Measurements from ENCODE around the gene ZFYVE21.

Gene ZFYVE21

DNA sequence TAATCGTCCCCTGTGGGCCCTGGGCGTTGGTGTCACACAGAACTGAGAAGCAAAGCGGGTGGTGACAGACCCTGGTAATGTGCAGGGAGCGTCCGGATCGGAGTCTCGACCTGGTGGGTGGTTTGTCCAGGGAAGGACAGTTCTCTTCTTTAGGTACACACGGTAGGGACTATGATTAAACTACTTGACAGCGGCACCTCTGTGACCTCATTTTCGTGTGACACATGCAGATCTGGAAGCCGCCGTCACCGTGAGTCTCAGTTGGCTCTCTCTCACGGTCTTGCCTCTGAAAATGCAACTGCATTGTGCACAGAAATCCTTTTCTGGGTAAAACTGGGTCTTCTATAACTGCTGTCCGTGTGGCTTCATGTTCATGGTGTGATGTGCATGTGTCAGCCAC, 32.5 kb upstream of the ZFYVE21 start:
- Histone ChIP-seq H3K9me3 (ENCODE audit: control insufficient read depth, low read length) (no peaks in the 10 kb centered on the region), H3K4me3 (ENCODE audit: insufficient read depth, low read depth, low read length, poor library complexity, severe bottlenecking) (no peak overlapping the region), H3K36me3 (ENCODE audit: control insufficient read depth, insufficient read depth, low read length) (peaks cover 79% of the 10 kb centered on the region), H3K27me3 (replicated peaks; ENCODE audit: control insufficient read depth, insufficient read depth, low read length, poor library complexity, severe bottlenecking) (no peaks in the 10 kb centered on the region), H3K27ac (ENCODE audit: insufficient read depth, low read length, poor library complexity, severe bottlenecking) (no peak overlapping the region), H3K4me1 (ENCODE audit: control insufficient read depth, insufficient read depth, low read length, poor library complexity, severe bottlenecking) (no peaks in the 10 kb centered on the region)
- DNase-seq: no peak

DNA sequence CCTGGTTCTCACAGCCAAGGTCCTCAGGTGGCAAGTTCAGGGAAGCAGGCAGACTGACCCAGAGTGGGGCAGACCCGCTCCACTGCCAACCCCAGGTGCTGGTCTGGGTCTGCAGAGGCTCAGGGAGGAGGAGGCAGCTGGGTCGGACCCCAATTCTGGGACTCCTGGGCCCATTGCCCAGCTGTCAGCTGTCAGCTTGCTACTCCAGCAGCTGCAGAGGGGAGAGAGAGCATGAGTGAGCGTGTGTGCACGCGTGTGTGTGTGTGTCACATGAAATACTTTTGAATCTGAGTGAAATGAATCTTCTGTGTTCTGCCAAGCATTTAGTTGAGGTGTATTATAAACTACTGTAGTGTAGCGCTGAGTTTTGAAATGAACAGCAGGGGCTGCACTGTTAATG, 31.1 kb upstream of the ZFYVE21 start:
- no peaks in the 10 kb centered on the region for H3K4me1 ChIP-seq (ENCODE audit: control insufficient read depth, insufficient read depth, low read length, poor library complexity, severe bottlenecking)
- H3K27me3 ChIP-seq (replicated peaks; ENCODE audit: control insufficient read depth, insufficient read depth, low read length, poor library complexity, severe bottlenecking): no peaks in the 10 kb centered on the region
- peaks cover 66% of the 10 kb centered on the region for H3K36me3 ChIP-seq (ENCODE audit: control insufficient read depth, insufficient read depth, low read length)
- DNase-seq: no peak
- no peaks in the 10 kb centered on the region for H3K9me3 ChIP-seq (ENCODE audit: control insufficient read depth, low read length)
- H3K4me3 ChIP-seq (ENCODE audit: insufficient read depth, low read depth, low read length, poor library complexity, severe bottlenecking): no peak overlapping the region
- no peak overlapping the region for H3K27ac ChIP-seq (ENCODE audit: insufficient read depth, low read length, poor library complexity, severe bottlenecking)

GRCh38 chr14:103684871-103685270, 30.7 kb upstream of the ZFYVE21 start:
- DNase-seq: no peak
- no peaks in the 10 kb centered on the region for H3K27me3 ChIP-seq (replicated peaks; ENCODE audit: control insufficient read depth, insufficient read depth, low read length, poor library complexity, severe bottlenecking)
- no peak overlapping the region for H3K27ac ChIP-seq (ENCODE audit: insufficient read depth, low read length, poor library complexity, severe bottlenecking)
- H3K36me3 ChIP-seq (ENCODE audit: control insufficient read depth, insufficient read depth, low read length): peaks cover 62% of the 10 kb centered on the region
- no peak overlapping the region for H3K4me3 ChIP-seq (ENCODE audit: insufficient read depth, low read depth, low read length, poor library complexity, severe bottlenecking)
- H3K4me1 ChIP-seq (ENCODE audit: control insufficient read depth, insufficient read depth, low read length, poor library complexity, severe bottlenecking): no peaks in the 10 kb centered on the region
- no peaks in the 10 kb centered on the region for H3K9me3 ChIP-seq (ENCODE audit: control insufficient read depth, low read length)

GRCh38 chr14:103685276-103686211, 30.1 kb upstream of the ZFYVE21 start:
- peaks cover 56% of the 10 kb centered on the region for H3K36me3 ChIP-seq (ENCODE audit: control insufficient read depth, insufficient read depth, low read length)

DNA sequence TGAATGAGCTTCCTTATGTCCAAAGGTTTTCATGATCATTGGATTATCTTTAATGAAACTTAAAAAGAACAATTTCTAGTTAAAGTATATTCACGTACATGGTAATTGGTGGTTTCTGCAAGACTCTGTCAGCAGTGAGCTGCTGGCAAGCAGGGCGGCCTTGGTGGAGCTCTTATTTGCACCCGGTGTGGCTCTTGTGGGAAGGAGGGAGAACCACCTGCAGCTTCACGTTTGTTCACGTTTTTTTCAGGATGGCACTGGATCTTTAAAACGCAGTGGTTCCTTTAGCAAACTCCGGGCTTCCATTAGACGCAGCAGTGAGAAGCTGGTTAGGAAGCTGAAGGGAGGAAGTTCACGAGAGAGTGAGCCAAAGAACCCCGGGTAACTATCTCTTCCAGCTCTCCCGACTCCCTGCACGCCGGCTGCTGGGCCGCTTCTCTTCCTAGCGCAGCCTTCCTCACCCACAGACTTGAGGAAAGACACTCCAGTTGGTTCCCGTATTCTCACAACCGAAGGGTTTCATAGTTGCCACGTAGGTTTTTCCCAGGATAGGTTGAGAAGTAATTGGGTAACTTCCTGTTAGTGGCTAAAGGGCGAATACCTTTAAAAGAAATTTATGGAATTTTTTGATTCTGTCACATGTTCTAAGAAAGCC, 28.7 kb upstream of the ZFYVE21 start:
- Histone ChIP-seq H3K36me3 (ENCODE audit: control insufficient read depth, insufficient read depth, low read length) (peaks cover 48% of the 10 kb centered on the region), H3K4me1 (ENCODE audit: control insufficient read depth, insufficient read depth, low read length, poor library complexity, severe bottlenecking) (no peaks in the 10 kb centered on the region), H3K9me3 (ENCODE audit: control insufficient read depth, low read length) (no peaks in the 10 kb centered on the region), H3K27me3 (replicated peaks; ENCODE audit: control insufficient read depth, insufficient read depth, low read length, poor library complexity, severe bottlenecking) (no peaks in the 10 kb centered on the region), H3K27ac (ENCODE audit: insufficient read depth, low read length, poor library complexity, severe bottlenecking) (no peak overlapping the region), H3K4me3 (ENCODE audit: insufficient read depth, low read depth, low read length, poor library complexity, severe bottlenecking) (no peak overlapping the region)
- no peak for DNase-seq

More at GRCh38 chr14:103685276-103686211, 30.1 kb upstream of the ZFYVE21 start:
- no peak overlapping the region for H3K27ac ChIP-seq (ENCODE audit: insufficient read depth, low read length, poor library complexity, severe bottlenecking)
- no peaks in the 10 kb centered on the region for H3K4me1 ChIP-seq (ENCODE audit: control insufficient read depth, insufficient read depth, low read length, poor library complexity, severe bottlenecking)
- no peaks in the 10 kb centered on the region for H3K9me3 ChIP-seq (ENCODE audit: control insufficient read depth, low read length)
- DNase-seq: no peak
- no peaks in the 10 kb centered on the region for H3K27me3 ChIP-seq (replicated peaks; ENCODE audit: control insufficient read depth, insufficient read depth, low read length, poor library complexity, severe bottlenecking)
- H3K4me3 ChIP-seq (ENCODE audit: insufficient read depth, low read depth, low read length, poor library complexity, severe bottlenecking): no peak overlapping the region

DNA sequence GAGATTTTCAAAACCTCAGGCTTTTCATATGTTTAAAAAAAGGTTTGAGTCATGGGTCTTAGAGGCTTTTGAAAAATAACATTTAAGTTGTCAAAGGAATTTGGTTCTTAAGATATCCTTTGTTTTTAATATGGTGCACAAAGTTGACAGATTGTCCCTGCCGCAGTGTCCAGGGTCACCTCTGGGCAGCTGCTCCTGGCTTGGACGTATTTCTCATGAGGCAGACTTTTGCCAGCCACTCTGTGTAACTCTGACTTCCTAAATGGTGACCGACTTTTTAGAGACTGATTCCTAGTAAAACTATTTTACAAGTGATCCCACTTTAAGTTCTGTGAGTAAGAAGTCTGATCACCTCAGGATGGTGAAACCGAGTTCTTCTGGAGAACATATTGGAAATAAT, 27.9 kb upstream of the ZFYVE21 start:
- Histone ChIP-seq H3K36me3 (ENCODE audit: control insufficient read depth, insufficient read depth, low read length) (peaks cover 47% of the 10 kb centered on the region), H3K27me3 (replicated peaks; ENCODE audit: control insufficient read depth, insufficient read depth, low read length, poor library complexity, severe bottlenecking) (no peaks in the 10 kb centered on the region), H3K27ac (ENCODE audit: insufficient read depth, low read length, poor library complexity, severe bottlenecking) (no peak overlapping the region), H3K4me1 (ENCODE audit: control insufficient read depth, insufficient read depth, low read length, poor library complexity, severe bottlenecking) (no peaks in the 10 kb centered on the region), H3K9me3 (ENCODE audit: control insufficient read depth, low read length) (no peaks in the 10 kb centered on the region), H3K4me3 (ENCODE audit: insufficient read depth, low read depth, low read length, poor library complexity, severe bottlenecking) (no peak overlapping the region)
- no peak for DNase-seq

DNA sequence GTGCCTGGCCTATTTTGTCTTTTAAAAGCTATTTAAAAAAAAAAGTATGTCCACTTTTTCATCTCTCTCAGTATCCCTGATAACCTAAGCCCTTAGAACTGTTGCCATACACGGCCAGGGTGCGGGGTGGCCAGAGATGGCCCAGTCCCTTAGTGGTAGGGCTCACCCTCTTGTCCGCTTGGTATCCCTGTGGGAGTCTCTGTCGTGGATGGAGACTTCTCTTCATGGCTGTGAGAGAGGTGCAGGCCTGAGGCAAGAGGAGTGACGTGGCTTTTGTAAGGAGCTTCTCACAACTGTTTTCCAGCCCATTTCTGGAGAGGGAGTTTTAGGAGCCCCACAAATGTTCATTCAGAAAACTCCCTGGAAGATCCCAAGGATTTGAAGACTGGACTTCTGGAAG, 27.2 kb upstream of the ZFYVE21 start:
- no peak overlapping the region for H3K27ac ChIP-seq (ENCODE audit: insufficient read depth, low read length, poor library complexity, severe bottlenecking)
- no peaks in the 10 kb centered on the region for H3K9me3 ChIP-seq (ENCODE audit: control insufficient read depth, low read length)
- no peaks in the 10 kb centered on the region for H3K4me1 ChIP-seq (ENCODE audit: control insufficient read depth, insufficient read depth, low read length, poor library complexity, severe bottlenecking)
- H3K4me3 ChIP-seq (ENCODE audit: insufficient read depth, low read depth, low read length, poor library complexity, severe bottlenecking): no peak overlapping the region
- peaks cover 47% of the 10 kb centered on the region for H3K36me3 ChIP-seq (ENCODE audit: control insufficient read depth, insufficient read depth, low read length)
- no peak for DNase-seq
- no peaks in the 10 kb centered on the region for H3K27me3 ChIP-seq (replicated peaks; ENCODE audit: control insufficient read depth, insufficient read depth, low read length, poor library complexity, severe bottlenecking)

GRCh38 chr14:103688906-103689902, 26.4 kb upstream of the ZFYVE21 start:
- H3K4me1 ChIP-seq (ENCODE audit: control insufficient read depth, insufficient read depth, low read length, poor library complexity, severe bottlenecking): no peaks in the 10 kb centered on the region
- no peaks in the 10 kb centered on the region for H3K9me3 ChIP-seq (ENCODE audit: control insufficient read depth, low read length)
- H3K27ac ChIP-seq (ENCODE audit: insufficient read depth, low read length, poor library complexity, severe bottlenecking): no peak overlapping the region
- peaks cover 51% of the 10 kb centered on the region for H3K36me3 ChIP-seq (ENCODE audit: control insufficient read depth, insufficient read depth, low read length)
- H3K27me3 ChIP-seq (replicated peaks; ENCODE audit: control insufficient read depth, insufficient read depth, low read length, poor library complexity, severe bottlenecking): no peaks in the 10 kb centered on the region
- DNase-seq: no peak
- H3K4me3 ChIP-seq (ENCODE audit: insufficient read depth, low read depth, low read length, poor library complexity, severe bottlenecking): no peak overlapping the region

DNA sequence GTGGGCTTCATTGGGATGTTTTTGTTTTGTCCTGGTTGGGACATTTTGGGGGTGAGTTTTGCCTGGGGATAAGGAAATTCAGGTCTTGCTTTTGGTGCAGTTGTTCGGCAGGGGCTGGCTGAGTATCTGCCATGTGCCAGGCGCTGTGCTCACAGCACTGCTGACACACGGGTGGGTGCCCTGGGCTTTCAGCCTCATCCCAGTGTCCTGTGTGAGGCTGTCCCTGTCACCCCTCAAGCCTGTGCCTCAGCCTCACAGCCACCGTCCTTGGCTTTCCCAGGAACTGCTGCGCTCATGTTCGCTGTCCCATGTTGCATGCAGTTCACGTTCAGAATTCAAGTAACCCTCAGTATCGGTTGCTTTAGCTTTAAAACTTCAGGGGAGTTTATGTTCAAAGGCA, 25.3 kb upstream of the ZFYVE21 start:
- no peak overlapping the region for H3K4me3 ChIP-seq (ENCODE audit: insufficient read depth, low read depth, low read length, poor library complexity, severe bottlenecking)
- H3K27ac ChIP-seq (ENCODE audit: insufficient read depth, low read length, poor library complexity, severe bottlenecking): no peak overlapping the region
- DNase-seq: no peak
- H3K9me3 ChIP-seq (ENCODE audit: control insufficient read depth, low read length): no peaks in the 10 kb centered on the region
- H3K4me1 ChIP-seq (ENCODE audit: control insufficient read depth, insufficient read depth, low read length, poor library complexity, severe bottlenecking): no peaks in the 10 kb centered on the region
- peaks cover 45% of the 10 kb centered on the region for H3K36me3 ChIP-seq (ENCODE audit: control insufficient read depth, insufficient read depth, low read length)
- no peaks in the 10 kb centered on the region for H3K27me3 ChIP-seq (replicated peaks; ENCODE audit: control insufficient read depth, insufficient read depth, low read length, poor library complexity, severe bottlenecking)

All from effector memory CD4-positive, alpha-beta T cell (primary cell).